Ovary (tissue), 9 donors: Measurements from ENCODE around the gene NDE1. TPM values are rescaled to one million over a fixed set of nuclear protein-coding genes. Genes with fewer than 3 reads are reported as not detected.

ENCODE experiments used
- DNase-seq, 5 donors: peaks; one replicate each; pipeline ENCODE4 v3.0.0-alpha.2; 2019 to 2020
- H3K27ac ChIP-seq, 2 donors: fragments of 200-600 bp; one replicate each; pipeline versions ENCODE4 v1.5.1 to v1.8.0; 2019 to 2022
- H3K27me3 ChIP-seq: fragments of 200-600 bp; one replicate; pipeline ENCODE4 v1.8.0; 2022
- H3K36me3 ChIP-seq: fragments of 200-600 bp; sonication (generic); one replicate; pipeline ENCODE4 v1.5.1; 2019
- H3K4me1 ChIP-seq: one replicate; pipeline ENCODE4 v1.8.1; 2013; ENCODE audit warnings: mild to moderate bottlenecking, moderate library complexity; ENCODE audit not compliant: insufficient read depth
- H3K4me3 ChIP-seq: fragments of 200-600 bp; sonication (generic); one replicate; pipeline ENCODE4 v1.5.1; 2017
- H3K9me3 ChIP-seq, 2 donors: fragments of 200-600 bp in 1 of 2; sonication (generic) in 1 of 2; one replicate each; pipeline versions ENCODE4 v1.5.1 to v1.8.1; 2013 to 2019; ENCODE audit warnings: mild to moderate bottlenecking in 1 of 2, moderate library complexity in 1 of 2
- EP300 ChIP-seq: sonication (generic); formaldehyde crosslinking; IDR thresholded peaks from one replicate; pipeline ENCODE4 v1.6.1; 2017; ENCODE audit warnings: antibody characterized with exemption
- POLR2A ChIP-seq: fragments of 450-650 bp; IDR thresholded peaks from one replicate; pipeline ENCODE4 v1.6.1; 2017; ENCODE audit warnings: antibody characterized with exemption, mild to moderate bottlenecking, moderate library complexity
- WGBS, 3 donors: extraction: QIAGEN DNeasy Blood & Tissue Kit in 1 of 3; methylation state at CpG; one replicate each; pipeline versions ENCODE4 v1.1.5 to v1.1.7; 2013 to 2017; 5-methylcytosine and 5-hydroxymethylcytosine counted together
- intact Hi-C, 4 donors: fragments of 100-400 bp; cut with DNase I; formaldehyde crosslinking; loops; one replicate each; pipeline versions ENCODE4 v1.11.0 to v1.15.1; 2022 to 2023
- polyA plus RNA-seq, 2 donors: library from polyadenylated mRNA; stranded (reverse); fragments of 200-250 nt in 1 of 2; fragments of 350-450 nt in 1 of 2; fragmentation: Illumina TruSeq in 1 of 2; extraction: RNeasy Lipid Tissue Mini Kit (QIAGEN cat#74804) in 1 of 2; gene quantifications; one replicate each; pipeline ENCODE4 v1.2.3, GENCODE V29; 2013 to 2014
- total RNA-seq, 7 donors: library from RNA; depleted of rRNA in 2 of 7; stranded (reverse); fragments of >200 nt in 2 of 7; fragmentation: NEBNext Ultra II Directional in 3 of 7; extraction: Animal tissue kit (Norgen Biotek cat#: 25700) in 3 of 7; gene quantifications; one replicate each; pipeline versions ENCODE4 v1.1.0 to v1.2.4, GENCODE V29; 2016 to 2023
- TF ChIP-seq, protein P1 (sequence below), 3 donors: fragments of 450-650 bp in 2 of 3; fragments of 200-600 bp in 1 of 3; IDR thresholded peaks; one replicate each; pipeline versions ENCODE4 v1.5.1 to v1.8.0; 2016 to 2022; ENCODE audit warnings: antibody characterized with exemption in 3 of 3, mild to moderate bottlenecking in 1 of 3
- donor health status: DM: no; HTN: no; CAD: no; lungs with moderate emphysema.
- donor health status: DM: no; HTN: no; CAD: no.
- donor health status: Bipolar disorder and iron deficiency.
- donor health status: DM: yes; HTN: yes; CAD: no.
- donor health status: DM: no; HTN: no; CAD: no.
- donor health status: DM: yes; HTN: yes; CAD: no.

The NDE1 gene
- total and polyA plus RNA-seq, 9 donors, result 9.8 to 31.9 (median 22.4) TPM

DNA sequence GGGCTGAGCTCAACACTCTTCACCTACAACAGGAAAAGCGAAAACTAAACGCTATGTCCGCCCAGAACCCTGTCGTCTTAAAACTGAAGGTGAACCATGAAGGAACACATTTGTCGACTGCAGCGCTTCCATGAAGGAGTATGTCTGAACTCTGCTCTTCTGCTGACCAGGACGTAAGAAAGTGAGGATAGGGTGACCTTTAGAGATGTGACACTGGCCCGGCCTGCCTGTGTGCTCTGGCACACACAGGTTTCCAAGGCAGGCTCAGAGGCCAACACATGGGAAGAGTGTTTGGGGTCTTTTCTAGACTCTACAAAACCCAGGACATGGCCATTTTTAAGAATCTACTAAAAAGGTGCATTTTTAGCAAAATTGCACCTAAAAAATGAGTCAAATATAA is 28.2 kb upstream of the NDE1 start:
- no peak overlapping the region for H3K27ac ChIP-seq
- H3K9me3 ChIP-seq, result no peaks in the 10 kb centered on the region
- H3K36me3 ChIP-seq, result no peaks in the 10 kb centered on the region
- TF ChIP-seq, protein P1, sequence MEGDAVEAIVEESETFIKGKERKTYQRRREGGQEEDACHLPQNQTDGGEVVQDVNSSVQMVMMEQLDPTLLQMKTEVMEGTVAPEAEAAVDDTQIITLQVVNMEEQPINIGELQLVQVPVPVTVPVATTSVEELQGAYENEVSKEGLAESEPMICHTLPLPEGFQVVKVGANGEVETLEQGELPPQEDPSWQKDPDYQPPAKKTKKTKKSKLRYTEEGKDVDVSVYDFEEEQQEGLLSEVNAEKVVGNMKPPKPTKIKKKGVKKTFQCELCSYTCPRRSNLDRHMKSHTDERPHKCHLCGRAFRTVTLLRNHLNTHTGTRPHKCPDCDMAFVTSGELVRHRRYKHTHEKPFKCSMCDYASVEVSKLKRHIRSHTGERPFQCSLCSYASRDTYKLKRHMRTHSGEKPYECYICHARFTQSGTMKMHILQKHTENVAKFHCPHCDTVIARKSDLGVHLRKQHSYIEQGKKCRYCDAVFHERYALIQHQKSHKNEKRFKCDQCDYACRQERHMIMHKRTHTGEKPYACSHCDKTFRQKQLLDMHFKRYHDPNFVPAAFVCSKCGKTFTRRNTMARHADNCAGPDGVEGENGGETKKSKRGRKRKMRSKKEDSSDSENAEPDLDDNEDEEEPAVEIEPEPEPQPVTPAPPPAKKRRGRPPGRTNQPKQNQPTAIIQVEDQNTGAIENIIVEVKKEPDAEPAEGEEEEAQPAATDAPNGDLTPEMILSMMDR (IDR thresholded peaks at IDR 0.05), result no peak
- WGBS, 3 donors, result 79 to 85% (median 82%) methylated on average over 8 of the region's 8 CpGs
- H3K4me1 ChIP-seq, result no peaks in the 10 kb centered on the region
- H3K27me3 ChIP-seq, result no peaks in the 10 kb centered on the region
- no peak overlapping the region for H3K4me3 ChIP-seq
- DNase-seq, result no peak
- intact Hi-C loops, result no loop called here

DNA sequence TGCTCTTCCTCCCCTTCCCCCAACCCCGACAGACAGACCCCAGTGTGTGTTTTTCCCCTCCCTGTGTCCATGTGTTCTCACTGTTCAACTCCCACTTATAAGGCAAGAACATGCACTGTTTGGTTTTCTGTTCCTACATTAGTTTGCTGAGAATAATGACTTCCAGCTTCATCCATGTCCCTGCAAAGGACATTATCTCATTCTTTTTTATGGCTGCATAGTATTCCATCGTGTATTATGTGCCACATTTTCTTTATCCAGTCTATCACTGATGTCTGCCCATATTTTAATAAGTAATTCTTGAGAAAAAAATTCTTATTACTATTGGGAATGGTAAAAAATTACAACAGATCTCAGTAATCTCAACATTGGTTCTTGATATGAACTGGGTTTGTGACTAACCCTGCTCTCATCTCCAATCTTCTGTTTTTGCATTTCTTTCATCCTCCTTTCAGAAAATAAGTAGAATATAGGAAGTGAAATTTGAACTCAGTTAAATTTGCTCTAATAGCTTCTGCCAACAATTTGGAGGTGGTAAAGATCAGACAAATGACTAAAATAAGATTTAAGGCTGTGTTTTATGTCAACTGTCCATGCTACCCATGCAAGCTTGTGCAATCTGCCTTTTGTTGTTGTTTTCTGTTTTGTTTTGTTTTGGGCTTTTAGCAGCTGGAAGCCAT is 18.2 kb upstream of the NDE1 start:
- no peaks in the 10 kb centered on the region for H3K36me3 ChIP-seq
- H3K4me3 ChIP-seq, result no peak overlapping the region
- TF ChIP-seq, protein P1 (IDR thresholded peaks at IDR 0.05), result no peak
- TF ChIP-seq POLR2A (no peak), EP300 (no peak)
- no peak for DNase-seq
- no peak overlapping the region for H3K27ac ChIP-seq
- H3K27me3 ChIP-seq, result no peaks in the 10 kb centered on the region
- H3K9me3 ChIP-seq, result no peaks in the 10 kb centered on the region
- 96% methylated on average over 2 of the region's 2 CpGs for WGBS, 3 donors
- H3K4me1 ChIP-seq, result no peaks in the 10 kb centered on the region
- intact Hi-C loops, result no loop called here

DNA sequence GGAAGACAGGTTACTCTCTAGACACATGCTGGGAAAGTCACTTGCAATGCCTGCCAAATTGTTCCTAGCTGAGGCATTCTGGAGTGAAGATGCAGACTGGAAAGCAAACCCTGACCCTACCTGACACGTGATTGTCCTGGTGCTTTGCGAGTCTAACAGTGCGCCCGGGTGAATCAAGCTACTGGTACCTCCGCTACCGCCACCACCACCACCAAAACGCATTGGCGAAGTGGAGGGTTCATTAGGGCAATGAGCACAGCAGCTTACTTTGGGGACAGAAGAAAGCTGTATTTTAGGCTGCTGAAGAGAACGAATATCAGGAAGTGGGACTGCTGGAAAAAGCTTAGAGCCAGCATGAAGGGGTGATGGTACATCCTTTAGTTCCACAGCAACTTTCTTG is 14.1 kb upstream of the NDE1 start:
- intact Hi-C loops, result no loop called here
- Histone ChIP-seq H3K4me3 (no peak overlapping the region), H3K9me3 (no peaks in the 10 kb centered on the region), H3K4me1 (no peaks in the 10 kb centered on the region), H3K27me3 (no peaks in the 10 kb centered on the region), H3K27ac (no peak overlapping the region), H3K36me3 (no peaks in the 10 kb centered on the region)
- TF ChIP-seq, protein P1 (IDR thresholded peaks at IDR 0.05), result no peak
- TF ChIP-seq EP300, result no peak
- no peak for DNase-seq
- 93 to 96% (median 93%) methylated on average over 9 of the region's 9 CpGs for WGBS, 3 donors

DNA sequence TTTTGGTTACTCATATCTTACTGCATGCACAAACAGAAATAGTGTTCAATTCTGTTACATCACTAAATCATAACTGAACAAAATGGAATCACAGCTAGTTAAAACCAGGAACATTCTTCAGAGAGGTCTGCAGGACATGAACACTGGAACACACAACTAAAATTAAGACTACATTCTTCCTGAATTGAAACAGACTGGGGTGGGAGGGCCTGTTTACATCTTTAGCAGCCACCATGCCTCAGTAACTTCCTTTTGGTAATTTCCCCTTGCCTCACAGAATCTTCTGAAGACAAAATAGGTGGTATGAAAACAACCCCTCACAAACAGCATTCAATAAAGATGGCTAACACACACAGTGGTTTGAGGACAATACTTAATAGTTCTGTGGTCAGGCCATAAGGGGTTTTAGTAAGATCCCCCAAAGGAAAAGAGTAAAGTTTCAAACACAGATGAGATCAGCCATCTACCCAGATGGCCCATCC is 13.6 kb upstream of the NDE1 start:
- no peak for DNase-seq
- no peaks in the 10 kb centered on the region for H3K36me3 ChIP-seq
- intact Hi-C loops, result no loop called here
- H3K27me3 ChIP-seq, result no peaks in the 10 kb centered on the region
- H3K4me1 ChIP-seq, result no peaks in the 10 kb centered on the region
- H3K9me3 ChIP-seq, result no peaks in the 10 kb centered on the region
- no peak overlapping the region for H3K27ac ChIP-seq
- TF ChIP-seq POLR2A (no peak), EP300 (no peak)
- TF ChIP-seq, protein P1 (IDR thresholded peaks at IDR 0.05), result no peak
- no peak overlapping the region for H3K4me3 ChIP-seq
